Astrocyte of the cerebellum (primary cell): ENCODE results near the gene TSHZ3.
A peak's percentile ranks its signal among the peaks of the same experiment; 100 is the strongest.

Experiments used
- DNase-seq: peaks from one replicate; pipeline ENCODE4 v3.0.0-alpha.2; 2011; ENCODE audit warnings: low read depth
- H3K4me3 ChIP-seq: 2 replicates; pipeline ENCODE4 v1.5.1; 2011; ENCODE audit warnings: mild to moderate bottlenecking, low read depth, low read length, moderate library complexity
- in situ Hi-C: cut with HindIII; loops from 2 replicates; pipeline ENCODE4 v1.10.0; 2017; ENCODE audit warnings: low sequenced_read_pairs
- TF ChIP-seq, protein P1 (sequence below): IDR thresholded peaks from 2 replicates; pipeline ENCODE4 v1.5.1; 2012; ENCODE audit warnings: low read length, low read depth, moderate library complexity, mild to moderate bottlenecking; ENCODE audit errors: missing control alignments

Gene TSHZ3

DNA sequence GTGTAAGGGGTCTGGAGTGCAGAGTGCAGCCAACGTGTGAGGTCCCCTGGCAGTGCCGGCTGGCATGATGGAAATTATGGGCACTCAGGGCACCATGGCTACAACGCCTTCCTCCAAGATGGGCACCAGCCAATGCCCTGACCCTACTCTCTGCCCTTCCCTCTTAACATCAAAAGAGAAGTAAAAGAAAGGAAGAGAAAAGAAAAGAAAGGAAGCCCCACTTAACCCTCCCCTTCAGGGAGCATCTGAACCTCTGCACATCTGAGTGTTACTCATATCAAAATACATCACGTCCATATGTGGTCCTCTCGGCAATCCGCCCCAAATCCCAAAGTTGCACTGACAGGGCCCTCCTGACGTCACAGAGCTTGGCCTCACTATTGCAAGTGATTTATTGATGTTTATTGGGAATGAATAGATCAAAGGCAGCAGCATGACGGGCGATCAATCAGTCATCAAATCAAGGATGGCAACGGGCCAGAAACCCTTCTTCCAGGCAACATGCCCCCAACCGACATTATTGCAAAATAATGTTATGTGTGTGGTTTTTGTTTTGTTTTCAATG, 1.3 kb downstream of the TSHZ3 start:
- DNase-seq = no peak
- H3K4me3 ChIP-seq = peak overlapping the region; percentile 77
- TF ChIP-seq, protein P1, sequence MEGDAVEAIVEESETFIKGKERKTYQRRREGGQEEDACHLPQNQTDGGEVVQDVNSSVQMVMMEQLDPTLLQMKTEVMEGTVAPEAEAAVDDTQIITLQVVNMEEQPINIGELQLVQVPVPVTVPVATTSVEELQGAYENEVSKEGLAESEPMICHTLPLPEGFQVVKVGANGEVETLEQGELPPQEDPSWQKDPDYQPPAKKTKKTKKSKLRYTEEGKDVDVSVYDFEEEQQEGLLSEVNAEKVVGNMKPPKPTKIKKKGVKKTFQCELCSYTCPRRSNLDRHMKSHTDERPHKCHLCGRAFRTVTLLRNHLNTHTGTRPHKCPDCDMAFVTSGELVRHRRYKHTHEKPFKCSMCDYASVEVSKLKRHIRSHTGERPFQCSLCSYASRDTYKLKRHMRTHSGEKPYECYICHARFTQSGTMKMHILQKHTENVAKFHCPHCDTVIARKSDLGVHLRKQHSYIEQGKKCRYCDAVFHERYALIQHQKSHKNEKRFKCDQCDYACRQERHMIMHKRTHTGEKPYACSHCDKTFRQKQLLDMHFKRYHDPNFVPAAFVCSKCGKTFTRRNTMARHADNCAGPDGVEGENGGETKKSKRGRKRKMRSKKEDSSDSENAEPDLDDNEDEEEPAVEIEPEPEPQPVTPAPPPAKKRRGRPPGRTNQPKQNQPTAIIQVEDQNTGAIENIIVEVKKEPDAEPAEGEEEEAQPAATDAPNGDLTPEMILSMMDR = no peak
- in situ Hi-C loops = no loop called here

DNA sequence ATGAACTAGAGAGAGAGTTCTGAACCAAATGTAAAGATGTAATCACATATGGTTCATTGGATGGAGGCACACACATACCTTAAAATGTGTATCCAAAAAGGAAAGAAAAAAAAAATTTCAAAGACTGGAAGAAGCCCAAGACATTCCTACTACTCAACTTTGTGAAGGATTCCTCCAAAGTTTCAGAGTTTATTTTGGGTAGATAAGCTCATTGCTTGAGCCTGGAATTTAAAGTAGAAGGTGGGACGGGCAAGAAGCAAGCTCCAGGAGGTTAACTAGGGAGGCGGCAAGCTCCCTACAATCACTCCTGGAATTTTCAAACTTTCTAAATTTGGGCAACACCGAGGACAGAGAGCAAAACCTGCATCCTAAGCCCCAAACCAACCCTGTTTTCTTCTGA, 1.9 kb downstream of the TSHZ3 start:
- in situ Hi-C loops = no loop called here
- H3K4me3 ChIP-seq = peak overlapping the region; percentile 77
- no peak for DNase-seq
- TF ChIP-seq, protein P1 = no peak

- TF ChIP-seq, protein P1 = no peak
- DNase-seq = no peak
- in situ Hi-C loops = no loop called here
- peak overlapping the region; percentile 77 for H3K4me3 ChIP-seq
Measured at GRCh38 chr19:31346184-31347059, 2.8 kb downstream of the TSHZ3 start.

DNA sequence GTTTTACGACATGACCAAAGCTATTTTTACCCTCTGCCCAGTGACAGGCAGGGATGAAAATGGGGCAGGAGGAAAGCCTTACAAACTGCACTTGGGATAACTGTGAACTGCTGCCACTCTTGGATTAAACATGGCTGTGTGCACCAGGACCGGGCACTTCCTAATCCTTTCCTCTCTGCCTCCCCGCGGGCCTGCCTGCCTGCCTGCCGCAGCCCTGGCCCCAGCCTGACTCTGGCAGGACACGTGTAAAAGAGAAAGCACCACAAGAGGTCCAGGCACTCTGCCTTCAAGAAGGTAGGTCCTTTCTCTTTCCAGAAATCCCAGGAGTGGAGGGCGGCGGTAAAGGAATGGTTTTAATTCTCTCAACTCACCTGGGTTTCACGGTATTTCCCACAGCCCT, 4.8 kb downstream of the TSHZ3 start:
- no peak for DNase-seq
- TF ChIP-seq, protein P1 = no peak
- in situ Hi-C loops = no loop called here
- no peak overlapping the region for H3K4me3 ChIP-seq

GRCh38 chr19:31342926-31343325, 6.3 kb downstream of the TSHZ3 start:
- in situ Hi-C loops = no loop called here
- no peak overlapping the region for H3K4me3 ChIP-seq
- TF ChIP-seq, protein P1 = no peak
- no peak for DNase-seq

DNA sequence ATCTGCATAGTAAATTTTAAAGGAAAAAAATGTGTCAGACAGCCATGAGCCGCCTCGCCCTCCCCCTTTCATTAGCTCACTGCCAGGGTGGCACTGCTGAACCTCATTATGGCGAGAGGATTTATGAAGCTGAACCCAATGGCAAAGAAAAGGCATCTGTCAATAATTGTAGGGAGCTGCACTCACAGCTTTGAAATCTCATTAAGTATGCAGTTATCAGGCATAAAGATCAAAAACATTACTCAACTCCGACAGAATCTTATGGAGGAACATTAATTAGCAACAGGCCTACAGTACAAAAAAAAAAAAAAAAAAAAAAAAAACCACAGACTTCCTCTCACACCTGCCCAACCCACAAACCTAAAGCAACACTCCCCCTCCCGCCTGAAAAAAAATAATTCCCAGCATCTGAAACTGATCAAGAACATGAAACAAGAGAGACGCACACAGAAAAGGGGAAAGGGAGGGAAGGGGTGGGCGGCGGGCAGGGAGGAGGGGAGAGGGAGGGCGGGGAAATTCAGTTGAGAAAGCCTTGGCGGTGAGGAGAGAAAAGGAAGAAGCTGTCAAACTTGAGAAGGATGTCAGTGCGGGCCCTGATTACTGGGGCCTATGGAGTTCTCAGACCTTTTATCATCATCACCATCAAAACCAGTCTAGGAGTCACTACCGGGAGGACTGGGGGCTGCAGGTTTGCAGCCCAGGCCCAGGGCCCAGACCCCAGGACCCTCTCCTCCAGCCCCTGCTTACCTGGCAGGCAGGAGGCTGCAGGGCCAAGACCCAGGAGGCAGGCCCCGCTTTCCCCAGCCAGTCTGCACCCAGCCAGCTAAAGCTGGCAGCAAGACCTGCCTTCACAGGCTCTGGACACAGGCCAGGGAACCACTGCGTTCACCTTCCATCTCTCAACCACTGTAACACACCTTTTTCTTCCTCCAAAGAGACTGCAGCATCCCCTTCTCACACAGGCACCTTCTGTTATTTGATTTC, 8.9 kb downstream of the TSHZ3 start:
- H3K4me3 ChIP-seq = no peak overlapping the region
- peak; percentile 60 for DNase-seq
- TF ChIP-seq, protein P1 = no peak
- in situ Hi-C loops = no loop called here
